Esophagus squamous epithelium (tissue), 4 donors: ENCODE measurements around the gene RER1.

Experiments
- CTCF ChIP-seq, 6 experiments: fragments of 450-650 bp in 4 of 6; fragments of 200-600 bp in 2 of 6; sonication (generic) in 2 of 6; IDR thresholded peaks; one replicate each; pipeline ENCODE4 v1.5.1; 2016 to 2019; ENCODE audit warnings: antibody characterized with exemption in 6 of 6, mild to moderate bottlenecking in 4 of 6, moderate library complexity in 4 of 6
- POLR2A ChIP-seq, 4 donors: fragments of 450-650 bp; IDR thresholded peaks; one replicate each; pipeline ENCODE4 v1.6.1; 2017; ENCODE audit warnings: antibody characterized with exemption in 4 of 4, mild to moderate bottlenecking in 4 of 4, moderate library complexity in 3 of 4

- TF ChIP-seq CTCF (IDR thresholded peaks at IDR 0.05) (no peak), POLR2A (IDR thresholded peaks at IDR 0.05) (no peak)
Measured at GRCh38 chr1:2448098-2448445, 56.4 kb downstream of the RER1 start.
